ENCODE results near the gene LIMA1. TPM values are rescaled to one million over a fixed set of nuclear protein-coding genes. Genes with fewer than 3 reads are reported as not detected.

LIMA1 gene
- total RNA-seq, 1 donor from 2014 or later: 17.1 TPM

GRCh38 chr12:50287271-50287670 lies 4.0 kb upstream of the LIMA1 start:
- no peak for TF ChIP-seq CTCF (IDR thresholded peaks at IDR 0.05; ENCODE audit: borderline replicate concordance)
- intact Hi-C loops (cut with micrococcal nuclease): no loop called here

GRCh38 chr12:50285253-50285652 lies 1.9 kb upstream of the LIMA1 start:
- no peak overlapping the region for H3K27ac ChIP-seq (replicated peaks)
- DNase-seq: no peak
- no peaks in the 10 kb centered on the region for H3K36me3 ChIP-seq
- no peak overlapping the region for H3K4me3 ChIP-seq
- no peaks in the 10 kb centered on the region for H3K9me3 ChIP-seq (replicated peaks)
- no peaks in the 10 kb centered on the region for H3K27me3 ChIP-seq (ENCODE audit: low read depth)
- peaks cover 40% of the 10 kb centered on the region for H3K4me1 ChIP-seq
- TF ChIP-seq CTCF (IDR thresholded peaks at IDR 0.05; ENCODE audit: borderline replicate concordance): no peak
- intact Hi-C loops (cut with micrococcal nuclease): no loop called here

More at GRCh38 chr12:50287271-50287670, 4.0 kb upstream of the LIMA1 start:
- H3K27ac ChIP-seq (replicated peaks): no peak overlapping the region
- peaks cover 14% of the 10 kb centered on the region for H3K9me3 ChIP-seq (replicated peaks)
- DNase-seq: no peak
- H3K4me1 ChIP-seq: peaks cover 32% of the 10 kb centered on the region
- H3K36me3 ChIP-seq: no peaks in the 10 kb centered on the region
- no peak overlapping the region for H3K4me3 ChIP-seq
- H3K27me3 ChIP-seq (ENCODE audit: low read depth): no peaks in the 10 kb centered on the region

GRCh38 chr12:50282721-50283228 lies 545 bp downstream of the LIMA1 start:
- intact Hi-C loops (cut with micrococcal nuclease): no loop called here
- Histone ChIP-seq H3K27ac (replicated peaks) (peak overlapping the region; percentile 91), H3K36me3 (no peaks in the 10 kb centered on the region), H3K27me3 (ENCODE audit: low read depth) (no peaks in the 10 kb centered on the region), H3K4me3 (peak overlapping the region; percentile 91), H3K4me1 (peaks cover 40% of the 10 kb centered on the region), H3K9me3 (replicated peaks) (no peaks in the 10 kb centered on the region)
- no peak for TF ChIP-seq CTCF (IDR thresholded peaks at IDR 0.05; ENCODE audit: borderline replicate concordance)
- DNase-seq: no peak

- TF ChIP-seq CTCF (IDR thresholded peaks at IDR 0.05; ENCODE audit: borderline replicate concordance): no peak
- intact Hi-C loops (cut with micrococcal nuclease): no loop called here
- Histone ChIP-seq H3K9me3 (replicated peaks) (no peaks in the 10 kb centered on the region), H3K27me3 (ENCODE audit: low read depth) (no peaks in the 10 kb centered on the region), H3K4me3 (no peak overlapping the region), H3K4me1 (peaks cover 58% of the 10 kb centered on the region), H3K36me3 (no peaks in the 10 kb centered on the region), H3K27ac (replicated peaks) (no peak overlapping the region)
- no peak for DNase-seq
These were observed 3.8 kb downstream of the LIMA1 start for GRCh38 chr12:50279501-50279900.

- TF ChIP-seq CTCF (IDR thresholded peaks at IDR 0.05; ENCODE audit: borderline replicate concordance): no peak
- H3K4me3 ChIP-seq: no peak overlapping the region
These were observed 6.2 kb downstream of the LIMA1 start for GRCh38 chr12:50276912-50277671.

More at GRCh38 chr12:50276912-50277671, 6.2 kb downstream of the LIMA1 start:
- intact Hi-C loops (cut with micrococcal nuclease): no loop called here
- no peaks in the 10 kb centered on the region for H3K9me3 ChIP-seq (replicated peaks)
- no peak for DNase-seq
- H3K36me3 ChIP-seq: no peaks in the 10 kb centered on the region
- peak overlapping the region; percentile 87 for H3K27ac ChIP-seq (replicated peaks)
- H3K4me1 ChIP-seq: peaks cover 49% of the 10 kb centered on the region
- no peaks in the 10 kb centered on the region for H3K27me3 ChIP-seq (ENCODE audit: low read depth)
